Hepatocyte (in vitro differentiated cells): ENCODE data around the gene AUTS2. TPM values are rescaled to one million over a fixed set of nuclear protein-coding genes. Genes with fewer than 3 reads are reported as not detected.
A peak's percentile ranks its signal among the peaks of the same experiment; 100 is the strongest.

Experiments used
- DNase-seq: peaks from one replicate; pipeline ENCODE4 v3.0.0-alpha.2; 2016; ENCODE audit warnings: low spot score
- H2AFZ ChIP-seq: fragments of 200-600 bp; sonication (generic); 2 replicates; pipeline ENCODE4 v1.6.0; 2016; ENCODE audit warnings: antibody characterized with exemption, mild to moderate bottlenecking
- H3K27ac ChIP-seq: fragments of 200-600 bp; sonication (generic); 2 replicates; pipeline ENCODE4 v1.5.1; 2016; ENCODE audit warnings: mild to moderate bottlenecking
- H3K27me3 ChIP-seq: fragments of 200-600 bp; sonication (generic); 2 replicates; pipeline ENCODE4 v1.6.1; 2016
- H3K36me3 ChIP-seq: fragments of 200-600 bp; sonication (generic); replicated peaks from 2 replicates; pipeline ENCODE4 v1.5.1; 2016; ENCODE audit warnings: low read depth; ENCODE audit not compliant: insufficient read depth
- H3K4me1 ChIP-seq: fragments of 200-600 bp; sonication (generic); 2 replicates; pipeline ENCODE4 v1.5.1; 2016; ENCODE audit warnings: mild to moderate bottlenecking, moderate library complexity; ENCODE audit not compliant: insufficient read depth
- H3K4me2 ChIP-seq: fragments of 200-600 bp; sonication (generic); 2 replicates; pipeline ENCODE4 v1.6.0; 2016
- H3K4me3 ChIP-seq: fragments of 200-600 bp; sonication (generic); 2 replicates; pipeline ENCODE4 v1.5.1; 2016; ENCODE audit warnings: mild to moderate bottlenecking
- H3K79me2 ChIP-seq: fragments of 200-600 bp; sonication (generic); 2 replicates; pipeline ENCODE4 v1.6.0; 2017; ENCODE audit warnings: mild to moderate bottlenecking
- H3K9me2 ChIP-seq: fragments of 200-600 bp; sonication (generic); replicated peaks from 2 replicates; pipeline ENCODE4 v1.6.0; 2017; ENCODE audit warnings: mild to moderate bottlenecking; ENCODE audit not compliant: insufficient read depth
- H3K9me3 ChIP-seq: fragments of 200-600 bp; sonication (generic); 2 replicates; pipeline ENCODE4 v1.5.1; 2016; ENCODE audit warnings: low read depth, mild to moderate bottlenecking
- H4K20me1 ChIP-seq: fragments of 200-600 bp; sonication (generic); 2 replicates; pipeline ENCODE4 v1.6.0; 2016; ENCODE audit warnings: mild to moderate bottlenecking; ENCODE audit not compliant: insufficient read depth, poor library complexity, severe bottlenecking
- EZH2 ChIP-seq: fragments of 200-600 bp; sonication (generic); IDR thresholded peaks from 2 replicates; pipeline ENCODE4 v1.6.1; 2016; ENCODE audit warnings: antibody characterized with exemption, mild to moderate bottlenecking, borderline replicate concordance
- EZH2phosphoT487 ChIP-seq: fragments of 200-600 bp; sonication (generic); IDR thresholded peaks from one replicate; pipeline ENCODE4 v1.6.1; 2018; ENCODE audit warnings: antibody characterized with exemption, mild to moderate bottlenecking, low read depth, moderate library complexity; ENCODE audit not compliant: unreplicated experiment, severe bottlenecking
- WGBS: methylation state at CpG from one replicate; pipeline ENCODE4 v1.1.6; 2016; ENCODE audit warnings: low lambda C conversion rate; ENCODE audit errors: missing lambda C conversion rate; 5-methylcytosine and 5-hydroxymethylcytosine counted together
- polyA plus RNA-seq: library from polyadenylated mRNA; unstranded; fragments of >200 nt; fragmentation: Nextera tagmentation; extraction: Ambion mirVana; gene quantifications from 2 replicates; pipeline ENCODE4 v1.2.1, GENCODE V29; 2016
- total RNA-seq: library from RNA; depleted of rRNA; stranded (reverse); fragments of >200 nt; gene quantifications from 2 replicates; pipeline ENCODE4 v1.2.3, GENCODE V29; 2014
- TF ChIP-seq, protein P1 (sequence below): fragments of 200-600 bp; sonication (generic); IDR thresholded peaks from 2 replicates; pipeline ENCODE4 v1.5.1; 2016; ENCODE audit warnings: antibody characterized with exemption, mild to moderate bottlenecking; ENCODE audit not compliant: poor library complexity

The AUTS2 gene
- total and polyA plus RNA-seq, 2 experiments from 2014 or later, result 34.4 to 40.9 TPM

- Histone ChIP-seq H3K79me2 (peaks cover 35% of the 10 kb centered on the region), H3K9me3 (no peaks in the 10 kb centered on the region), H3K9me2 (no peaks in the 10 kb centered on the region), H3K4me3 (no peak overlapping the region), H3K27ac (peak overlapping the region; percentile 80), H3K4me2 (peak overlapping the region; percentile 86), H2AFZ (no peak overlapping the region), H4K20me1 (peaks cover 21% of the 10 kb centered on the region), H3K4me1 (peaks cover 5% of the 10 kb centered on the region), H3K36me3 (no peaks in the 10 kb centered on the region), H3K27me3 (no peaks in the 10 kb centered on the region)
- WGBS, result 38% methylated on average over 9 of the region's 9 CpGs
- no peak for DNase-seq
- TF ChIP-seq EZH2 (no peak), EZH2phosphoT487 (no peak)
- TF ChIP-seq, protein P1, sequence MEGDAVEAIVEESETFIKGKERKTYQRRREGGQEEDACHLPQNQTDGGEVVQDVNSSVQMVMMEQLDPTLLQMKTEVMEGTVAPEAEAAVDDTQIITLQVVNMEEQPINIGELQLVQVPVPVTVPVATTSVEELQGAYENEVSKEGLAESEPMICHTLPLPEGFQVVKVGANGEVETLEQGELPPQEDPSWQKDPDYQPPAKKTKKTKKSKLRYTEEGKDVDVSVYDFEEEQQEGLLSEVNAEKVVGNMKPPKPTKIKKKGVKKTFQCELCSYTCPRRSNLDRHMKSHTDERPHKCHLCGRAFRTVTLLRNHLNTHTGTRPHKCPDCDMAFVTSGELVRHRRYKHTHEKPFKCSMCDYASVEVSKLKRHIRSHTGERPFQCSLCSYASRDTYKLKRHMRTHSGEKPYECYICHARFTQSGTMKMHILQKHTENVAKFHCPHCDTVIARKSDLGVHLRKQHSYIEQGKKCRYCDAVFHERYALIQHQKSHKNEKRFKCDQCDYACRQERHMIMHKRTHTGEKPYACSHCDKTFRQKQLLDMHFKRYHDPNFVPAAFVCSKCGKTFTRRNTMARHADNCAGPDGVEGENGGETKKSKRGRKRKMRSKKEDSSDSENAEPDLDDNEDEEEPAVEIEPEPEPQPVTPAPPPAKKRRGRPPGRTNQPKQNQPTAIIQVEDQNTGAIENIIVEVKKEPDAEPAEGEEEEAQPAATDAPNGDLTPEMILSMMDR, result no peak
Measured at GRCh38 chr7:70693321-70693685, 1095.0 kb downstream of the AUTS2 start.

- H3K27ac ChIP-seq, result peak overlapping the region; percentile 80
- peaks cover 5% of the 10 kb centered on the region for H3K4me1 ChIP-seq
- WGBS, result 3% methylated on average over 29 of the region's 101 CpGs
- peak overlapping the region; percentile 86 for H3K4me2 ChIP-seq
- no peaks in the 10 kb centered on the region for H3K36me3 ChIP-seq
- H3K9me2 ChIP-seq, result no peaks in the 10 kb centered on the region
- no peak overlapping the region for H2AFZ ChIP-seq
- no peaks in the 10 kb centered on the region for H3K27me3 ChIP-seq
- TF ChIP-seq, protein P1, result peak; percentile 6
- no peak for TF ChIP-seq EZH2
- no peak for TF ChIP-seq EZH2phosphoT487
- peaks cover 39% of the 10 kb centered on the region for H3K79me2 ChIP-seq
- peaks cover 27% of the 10 kb centered on the region for H4K20me1 ChIP-seq
- H3K9me3 ChIP-seq, result no peaks in the 10 kb centered on the region
- H3K4me3 ChIP-seq, result peak overlapping the region; percentile 67
- DNase-seq, result peak; percentile 90
Measured at GRCh38 chr7:70693686-70694433, 1095.6 kb downstream of the AUTS2 start.

DNA sequence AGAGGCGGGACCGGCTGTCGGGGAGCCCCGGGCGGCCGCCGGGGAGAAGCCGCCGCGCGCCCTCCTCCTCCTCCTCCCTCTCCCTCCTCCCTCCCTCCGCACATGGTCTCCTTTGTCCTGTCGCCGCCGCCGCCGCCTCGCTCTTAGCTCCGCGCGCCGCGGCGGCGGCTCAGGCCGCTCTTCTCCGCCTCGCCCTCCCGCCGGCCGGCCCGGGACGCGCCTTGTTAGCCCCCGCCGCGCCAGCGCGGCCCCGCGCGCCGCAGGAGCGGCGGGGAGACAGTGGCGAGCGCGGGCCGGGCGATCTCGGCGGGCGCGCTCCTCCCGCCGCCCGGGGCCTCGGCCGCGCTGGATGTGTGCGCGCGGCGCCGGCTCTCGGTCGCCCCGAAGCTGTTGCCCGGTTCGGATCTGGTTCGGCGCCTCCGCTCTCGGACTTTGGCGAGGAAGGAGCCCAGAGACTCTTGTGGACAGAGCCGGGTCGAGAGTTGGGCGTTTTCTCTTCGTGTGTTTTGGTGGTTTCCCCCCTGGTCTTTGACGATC is 1096.2 kb downstream of the AUTS2 start:
- peak; percentile 77 for DNase-seq
- Histone ChIP-seq H3K4me2 (peak overlapping the region; percentile 86), H3K36me3 (no peaks in the 10 kb centered on the region), H3K79me2 (peaks cover 46% of the 10 kb centered on the region), H3K4me3 (peak overlapping the region; percentile 97), H3K4me1 (peaks cover 5% of the 10 kb centered on the region), H3K27ac (peak overlapping the region; percentile 88), H3K9me2 (no peaks in the 10 kb centered on the region), H4K20me1 (peaks cover 32% of the 10 kb centered on the region), H3K9me3 (no peaks in the 10 kb centered on the region), H2AFZ (peak overlapping the region; percentile 86), H3K27me3 (no peaks in the 10 kb centered on the region)
- under 1% methylated on average over 50 of the region's 80 CpGs for WGBS
- no peak for TF ChIP-seq EZH2
- no peak for TF ChIP-seq EZH2phosphoT487
- TF ChIP-seq, protein P1, result no peak
